HCT116 (cell line): ENCODE data around the gene THEM4. TPM values are rescaled to one million over a fixed set of nuclear protein-coding genes. Genes with fewer than 3 reads are reported as not detected.

Source experiments
- ATAC-seq: fragments of 200-7000 bp; cut with Tn5 transposase; 2 replicates; pipeline ENCODE4 v1.9.1; 2020; ENCODE audit warnings: mild to moderate bottlenecking, moderate library complexity
- BruUV-seq: library from RNA; stranded (reverse); fragments of 400-500 nt; replicated peaks from 2 replicates; lab custom pipeline; 2021; lab: Mats Ljungman, UMichigan
- CTCF ChIA-PET: fragments of 300-600 bp; sonication (Branson Sonifier 250); formaldehyde crosslinking; loops from one replicate; lab custom pipeline; 2021; ENCODE audit warnings: antibody characterized with exemption; lab: Charles Lee
- POLR2A ChIA-PET: fragments of 300-600, 350-600 bp; sonication (Branson Sonifier 250); formaldehyde crosslinking; loops from one replicate; lab custom pipeline; 2021; ENCODE audit warnings: antibody characterized with exemption; lab: Charles Lee
- RAD21 ChIA-PET, 2 experiments: fragments of 300-600 bp; sonication (Branson Sonifier 250); formaldehyde crosslinking; loops; one replicate each; lab custom pipeline; 2023; ENCODE audit warnings: low total read pairs in 2 of 2; ENCODE audit not compliant: uncharacterized antibody in 2 of 2, unreplicated experiment in 2 of 2, low non-redundant PET in 1 of 2; lab: Charles Lee
- DNase-seq: peaks from one replicate; pipeline ENCODE4 v3.0.0-alpha.2; 2010; ENCODE audit warnings: low read depth, low spot score
- H2AFZ ChIP-seq: fragments of 200-600 bp; shearing (Covaris generic), sonication (generic); 2 replicates; pipeline ENCODE4 v1.6.1; 2017; ENCODE audit warnings: low read depth, mixed run types, mixed read lengths, antibody characterized with exemption, low read length; ENCODE audit not compliant: poor library complexity, severe bottlenecking
- H3K27ac ChIP-seq: 2 replicates; pipeline ENCODE4 v1.5.1; 2012; ENCODE audit warnings: low read depth, low read length
- H3K27me3 ChIP-seq: fragments of 200-600 bp; sonication (generic); 2 replicates; pipeline ENCODE4 v1.6.1; 2016; ENCODE audit warnings: mixed run types, low read length, mixed read lengths; ENCODE audit not compliant: insufficient read depth
- H3K36me3 ChIP-seq, 2 experiments: fragments of 200-500 bp in 1 of 2; fragments of 200-600 bp in 1 of 2; sonication (Bioruptor generic) in 1 of 2; sonication (generic) in 1 of 2; 2 replicates each; pipeline versions ENCODE4 v1.5.1 to v1.6.1; 2014 to 2016; ENCODE audit warnings: low read length in 2 of 2, inconsistent platforms in 1 of 2, mixed read lengths in 1 of 2, mixed run types in 1 of 2; ENCODE audit not compliant: insufficient read depth in 2 of 2, control insufficient read depth in 1 of 2
- H3K4me1 ChIP-seq, 2 experiments: fragments of 200-600 bp in 1 of 2; sonication (generic) in 1 of 2; 2 replicates each; pipeline versions ENCODE4 v1.5.1 to v1.6.1; 2012 to 2017; ENCODE audit warnings: low read length in 2 of 2, inconsistent platforms in 1 of 2, mild to moderate bottlenecking in 1 of 2, mixed read lengths in 1 of 2, mixed run types in 1 of 2, moderate library complexity in 1 of 2; ENCODE audit not compliant: insufficient read depth in 2 of 2, control insufficient read depth in 1 of 2
- H3K4me2 ChIP-seq: fragments of 200-600 bp; sonication (generic); 2 replicates; pipeline ENCODE4 v1.6.1; 2017; ENCODE audit warnings: mixed run types, low read length, mixed read lengths
- H3K4me3 ChIP-seq, 2 experiments: fragments of 200-600 bp in 1 of 2; sonication (generic) in 1 of 2; replicated peaks in 1 of 2; 2 replicates each; pipeline ENCODE4 v1.5.1; 2011 to 2016; ENCODE audit warnings: low read length in 2 of 2, control low read depth in 1 of 2, low read depth in 1 of 2, mild to moderate bottlenecking in 1 of 2, mixed read lengths in 1 of 2, mixed run types in 1 of 2
- H3K79me2 ChIP-seq: fragments of 200-600 bp; sonication (generic); 2 replicates; pipeline ENCODE4 v1.6.1; 2017; ENCODE audit warnings: mild to moderate bottlenecking, mixed run types, low read length, moderate library complexity, mixed read lengths; ENCODE audit not compliant: insufficient read depth
- H3K9ac ChIP-seq: fragments of 200-600 bp; sonication (generic); 2 replicates; pipeline ENCODE4 v1.6.1; 2016; ENCODE audit warnings: low read length, mixed read lengths
- H3K9me2 ChIP-seq: fragments of 200-600 bp; sonication (generic), shearing (Covaris generic); 2 replicates; pipeline ENCODE4 v1.6.1; 2017; ENCODE audit warnings: mixed run types, mild to moderate bottlenecking, moderate library complexity; ENCODE audit not compliant: insufficient read depth
- H3K9me3 ChIP-seq, 2 experiments: fragments of 200-500 bp in 1 of 2; fragments of 200-600 bp in 1 of 2; sonication (Bioruptor generic) in 1 of 2; sonication (generic) in 1 of 2; 2 replicates each; pipeline ENCODE4 v1.6.1; 2014 to 2017; ENCODE audit warnings: low read length in 2 of 2, mixed read lengths in 2 of 2, inconsistent platforms in 1 of 2, low read depth in 1 of 2, mild to moderate bottlenecking in 1 of 2, mixed run types in 1 of 2, moderate library complexity in 1 of 2; ENCODE audit not compliant: control insufficient read depth in 1 of 2, insufficient read depth in 1 of 2
- H4K20me1 ChIP-seq: fragments of 200-600 bp; sonication (generic), shearing (Covaris generic); 2 replicates; pipeline ENCODE4 v1.6.1; 2017; ENCODE audit warnings: mixed run types, mild to moderate bottlenecking, moderate library complexity; ENCODE audit not compliant: insufficient read depth
- CBX3 ChIP-seq: IDR thresholded peaks from 2 replicates; pipeline ENCODE4 v1.6.1; 2012; ENCODE audit warnings: low read depth
- EGR1 ChIP-seq: IDR thresholded peaks from 2 replicates; pipeline ENCODE4 v1.6.1; 2012; ENCODE audit warnings: low read depth
- EZH2 ChIP-seq: fragments of 200-600 bp; sonication (generic); IDR thresholded peaks from 2 replicates; pipeline ENCODE4 v1.6.1; 2017; ENCODE audit warnings: antibody characterized with exemption, mixed run types
- RAD21 ChIP-seq: IDR thresholded peaks from 2 replicates; pipeline ENCODE4 v1.6.1; 2012; ENCODE audit warnings: low read depth, mild to moderate bottlenecking
- SIN3A ChIP-seq: IDR thresholded peaks from 2 replicates; pipeline ENCODE4 v1.6.1; 2012; ENCODE audit warnings: low read depth
- SP1 ChIP-seq: IDR thresholded peaks from 2 replicates; pipeline ENCODE4 v1.6.1; 2012; ENCODE audit warnings: low read depth
- SRF ChIP-seq: IDR thresholded peaks from 2 replicates; pipeline ENCODE4 v1.6.1; 2012; ENCODE audit warnings: low read depth
- YY1 ChIP-seq: IDR thresholded peaks from 2 replicates; pipeline ENCODE4 v1.6.1; 2011; ENCODE audit warnings: low read length, low read depth, moderate library complexity, mild to moderate bottlenecking; ENCODE audit not compliant: insufficient replicate concordance; ENCODE audit errors: extremely low read depth
- ZFX ChIP-seq: fragments of 450-650 bp; IDR thresholded peaks from 2 replicates; pipeline ENCODE4 v1.6.1; 2017
- intact Hi-C: fragments of 100-400 bp; cut with micrococcal nuclease; formaldehyde crosslinking; loops from 2 replicates; pipeline ENCODE4 v1.10.0; 2022
- total RNA-seq: library from RNA; stranded (reverse); gene quantifications from one replicate; pipeline ENCODE4 v1.2.1, GENCODE V29; 2021; ENCODE audit not compliant: unreplicated experiment
- TF ChIP-seq, protein P1 (sequence below): IDR thresholded peaks from 2 replicates; pipeline ENCODE4 v1.6.1; 2012
- TF ChIP-seq, protein P2 (sequence below): IDR thresholded peaks from 2 replicates; pipeline ENCODE4 v1.6.1; 2012; ENCODE audit warnings: low read depth

Gene THEM4
- total RNA-seq, 1 experiment from 2014 or later: 17.0 TPM

DNA sequence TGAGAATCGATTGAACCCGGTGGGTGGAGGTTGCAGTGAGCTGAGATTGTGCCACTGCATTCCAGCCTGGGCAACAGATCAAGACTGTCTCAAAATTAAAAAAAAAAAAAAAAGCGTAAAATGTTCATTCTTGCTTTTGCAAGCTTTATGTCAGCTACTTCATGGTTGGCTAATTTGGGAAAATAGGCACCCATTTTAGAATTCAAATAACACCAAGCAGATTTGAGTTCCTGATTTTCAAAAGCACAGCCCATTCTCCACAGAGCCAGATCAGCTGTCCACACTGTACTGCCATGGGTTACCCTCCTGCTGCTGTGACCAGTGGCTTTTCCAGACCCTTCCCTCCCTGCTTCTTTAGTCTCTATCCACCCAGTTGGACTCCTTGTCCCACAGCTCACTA, 60.2 kb downstream of the THEM4 start:
- POLR2A ChIA-PET: no interaction called here
- no peak overlapping the region for H3K4me2 ChIP-seq
- H4K20me1 ChIP-seq: no peaks in the 10 kb centered on the region
- no peak overlapping the region for H3K27ac ChIP-seq
- no peak overlapping the region for H2AFZ ChIP-seq
- no peaks in the 10 kb centered on the region for H3K79me2 ChIP-seq
- DNase-seq: no peak
- H3K9me3 ChIP-seq: no peaks in the 10 kb centered on the region
- CTCF ChIA-PET: no interaction called here
- no peak overlapping the region for H3K9ac ChIP-seq
- H3K4me1 ChIP-seq: peaks cover 0 to 12% of the 10 kb centered on the region in 2 experiments; a peak in 2 of 4 replicates
- no peaks in the 10 kb centered on the region for H3K36me3 ChIP-seq
- no peak for TF ChIP-seq YY1
- intact Hi-C loops: no loop called here
- H3K27me3 ChIP-seq: peaks cover 6% of the 10 kb centered on the region; the same call in 1 of the 2 replicates
- H3K9me2 ChIP-seq: no peaks in the 10 kb centered on the region
- no peak overlapping the region for H3K4me3 ChIP-seq
- no peak for ATAC-seq
- RAD21 ChIA-PET: no interaction called here
- no TSS peak for BruUV-seq

DNA sequence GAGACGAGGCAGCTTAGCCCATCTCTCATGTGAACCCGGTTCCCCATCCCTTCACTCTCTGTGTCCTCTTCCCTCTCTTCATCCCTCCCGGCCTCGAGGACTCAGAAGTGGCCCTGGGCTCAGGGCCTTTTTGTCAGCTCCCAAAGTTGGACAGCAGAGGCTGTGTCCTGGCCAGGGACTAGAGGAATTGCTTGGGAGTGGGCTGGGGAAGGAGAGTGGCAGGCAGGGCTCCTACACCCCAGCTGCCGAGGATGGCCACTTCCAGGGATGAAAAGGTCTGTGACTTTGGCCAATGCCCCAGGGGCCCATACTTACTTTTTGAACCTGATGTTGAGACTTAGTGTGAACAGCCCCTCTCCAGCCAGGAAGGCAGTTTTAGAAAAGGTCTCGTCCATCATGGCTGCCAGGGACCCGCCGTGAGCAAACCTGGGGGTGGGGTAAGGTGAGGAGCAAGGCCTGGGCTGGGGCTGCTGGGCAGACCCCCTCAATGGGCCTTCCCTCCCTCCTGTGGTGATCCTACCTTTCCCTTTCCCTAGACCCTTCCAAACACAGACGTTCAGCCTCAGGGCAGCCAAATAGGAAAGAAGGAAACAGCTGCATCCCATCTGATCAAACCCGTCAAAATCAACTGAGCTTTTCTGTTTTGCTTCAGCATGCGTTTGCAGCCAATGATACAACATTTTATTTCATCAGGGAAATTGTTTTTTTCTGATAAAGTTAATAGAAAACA, 61.3 kb downstream of the THEM4 start:
- peaks cover 6% of the 10 kb centered on the region; the same call in 1 of the 2 replicates for H3K27me3 ChIP-seq
- H3K4me3 ChIP-seq: no peak overlapping the region
- ATAC-seq (no peak), DNase-seq (no peak)
- H3K27ac ChIP-seq: no peak overlapping the region
- BruUV-seq: no TSS peak
- H3K4me2 ChIP-seq: no peak overlapping the region
- no peak overlapping the region for H3K9ac ChIP-seq
- no peaks in the 10 kb centered on the region for H3K36me3 ChIP-seq
- ChIA-PET RAD21 (no interaction called here), POLR2A (no interaction called here), CTCF (no interaction called here)
- H3K9me3 ChIP-seq: no peaks in the 10 kb centered on the region
- no peaks in the 10 kb centered on the region for H3K9me2 ChIP-seq
- no peak overlapping the region for H2AFZ ChIP-seq
- H3K79me2 ChIP-seq: no peaks in the 10 kb centered on the region
- peaks cover 0 to 12% of the 10 kb centered on the region in 2 experiments; a peak in 2 of 4 replicates for H3K4me1 ChIP-seq
- intact Hi-C loops: no loop called here
- TF ChIP-seq CBX3 (no peak), ZFX (no peak), EGR1 (no peak), EZH2 (no peak), SRF (no peak), SIN3A (no peak), RAD21 (no peak), SP1 (no peak)
- TF ChIP-seq, protein P1, sequence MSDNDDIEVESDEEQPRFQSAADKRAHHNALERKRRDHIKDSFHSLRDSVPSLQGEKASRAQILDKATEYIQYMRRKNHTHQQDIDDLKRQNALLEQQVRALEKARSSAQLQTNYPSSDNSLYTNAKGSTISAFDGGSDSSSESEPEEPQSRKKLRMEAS: no peak
- TF ChIP-seq, protein P2, sequence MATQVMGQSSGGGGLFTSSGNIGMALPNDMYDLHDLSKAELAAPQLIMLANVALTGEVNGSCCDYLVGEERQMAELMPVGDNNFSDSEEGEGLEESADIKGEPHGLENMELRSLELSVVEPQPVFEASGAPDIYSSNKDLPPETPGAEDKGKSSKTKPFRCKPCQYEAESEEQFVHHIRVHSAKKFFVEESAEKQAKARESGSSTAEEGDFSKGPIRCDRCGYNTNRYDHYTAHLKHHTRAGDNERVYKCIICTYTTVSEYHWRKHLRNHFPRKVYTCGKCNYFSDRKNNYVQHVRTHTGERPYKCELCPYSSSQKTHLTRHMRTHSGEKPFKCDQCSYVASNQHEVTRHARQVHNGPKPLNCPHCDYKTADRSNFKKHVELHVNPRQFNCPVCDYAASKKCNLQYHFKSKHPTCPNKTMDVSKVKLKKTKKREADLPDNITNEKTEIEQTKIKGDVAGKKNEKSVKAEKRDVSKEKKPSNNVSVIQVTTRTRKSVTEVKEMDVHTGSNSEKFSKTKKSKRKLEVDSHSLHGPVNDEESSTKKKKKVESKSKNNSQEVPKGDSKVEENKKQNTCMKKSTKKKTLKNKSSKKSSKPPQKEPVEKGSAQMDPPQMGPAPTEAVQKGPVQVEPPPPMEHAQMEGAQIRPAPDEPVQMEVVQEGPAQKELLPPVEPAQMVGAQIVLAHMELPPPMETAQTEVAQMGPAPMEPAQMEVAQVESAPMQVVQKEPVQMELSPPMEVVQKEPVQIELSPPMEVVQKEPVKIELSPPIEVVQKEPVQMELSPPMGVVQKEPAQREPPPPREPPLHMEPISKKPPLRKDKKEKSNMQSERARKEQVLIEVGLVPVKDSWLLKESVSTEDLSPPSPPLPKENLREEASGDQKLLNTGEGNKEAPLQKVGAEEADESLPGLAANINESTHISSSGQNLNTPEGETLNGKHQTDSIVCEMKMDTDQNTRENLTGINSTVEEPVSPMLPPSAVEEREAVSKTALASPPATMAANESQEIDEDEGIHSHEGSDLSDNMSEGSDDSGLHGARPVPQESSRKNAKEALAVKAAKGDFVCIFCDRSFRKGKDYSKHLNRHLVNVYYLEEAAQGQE: no peak
- H4K20me1 ChIP-seq: no peaks in the 10 kb centered on the region
